HCT116 (cell line): ENCODE measurements around the gene MINAR1.

Source experiments
- CTCF ChIP-seq, 3 experiments: fragments of 200-600 bp in 1 of 3; sonication (generic) in 1 of 3; IDR thresholded peaks in 2 of 3; conservative IDR thresholded peaks in 1 of 3; 2 replicates each; pipeline ENCODE4 v1.5.1; 2012 to 2017; ENCODE audit warnings: low read depth in 2 of 3, low read length in 2 of 3, antibody characterized with exemption in 1 of 3, borderline replicate concordance in 1 of 3, control low read depth in 1 of 3, mild to moderate bottlenecking in 1 of 3, mixed read lengths in 1 of 3, mixed run types in 1 of 3, moderate library complexity in 1 of 3; ENCODE audit not compliant: insufficient read depth in 1 of 3
- EGR1 ChIP-seq: IDR thresholded peaks from 2 replicates; pipeline ENCODE4 v1.6.1; 2012; ENCODE audit warnings: low read depth
- EZH2 ChIP-seq: fragments of 200-600 bp; sonication (generic); IDR thresholded peaks from 2 replicates; pipeline ENCODE4 v1.6.1; 2017; ENCODE audit warnings: antibody characterized with exemption, mixed run types
- EZH2phosphoT487 ChIP-seq: fragments of 200-600 bp; IDR thresholded peaks from 2 replicates; pipeline ENCODE4 v1.6.1; 2018; ENCODE audit warnings: antibody characterized with exemption, borderline replicate concordance
- JUND ChIP-seq: IDR thresholded peaks from 2 replicates; pipeline ENCODE4 v1.6.1; 2012
- MAX ChIP-seq: IDR thresholded peaks from 2 replicates; pipeline ENCODE4 v1.6.1; 2012
- POLR2A ChIP-seq: IDR thresholded peaks from 2 replicates; pipeline ENCODE4 v1.7.0; 2011; ENCODE audit warnings: borderline replicate concordance; ENCODE audit not compliant: insufficient read depth, insufficient read length; ENCODE audit errors: extremely low read depth
- POLR2AphosphoS5 ChIP-seq: IDR thresholded peaks from 2 replicates; pipeline ENCODE4 v1.6.1; 2011; ENCODE audit warnings: mild to moderate bottlenecking, low read depth, low read length, moderate library complexity
- RAD21 ChIP-seq: IDR thresholded peaks from 2 replicates; pipeline ENCODE4 v1.6.1; 2012; ENCODE audit warnings: low read depth, mild to moderate bottlenecking
- REST ChIP-seq: IDR thresholded peaks from 2 replicates; pipeline ENCODE4 v1.6.1; 2012; ENCODE audit warnings: low read depth
- SP1 ChIP-seq: IDR thresholded peaks from 2 replicates; pipeline ENCODE4 v1.6.1; 2012; ENCODE audit warnings: low read depth
- YY1 ChIP-seq: IDR thresholded peaks from 2 replicates; pipeline ENCODE4 v1.6.1; 2011; ENCODE audit warnings: low read length, low read depth, moderate library complexity, mild to moderate bottlenecking; ENCODE audit not compliant: insufficient replicate concordance; ENCODE audit errors: extremely low read depth
- ZBTB33 ChIP-seq: IDR thresholded peaks from 2 replicates; pipeline ENCODE4 v1.6.1; 2011; ENCODE audit warnings: mild to moderate bottlenecking, low read length, moderate library complexity; ENCODE audit not compliant: insufficient replicate concordance; ENCODE audit errors: extremely low read depth
- ZFX ChIP-seq: fragments of 450-650 bp; IDR thresholded peaks from 2 replicates; pipeline ENCODE4 v1.6.1; 2017

GRCh38 chr15:79401301-79401700, 30.8 kb upstream of the MINAR1 start:
- TF ChIP-seq POLR2A = no peak
- no peak for TF ChIP-seq EZH2
- TF ChIP-seq CTCF (IDR thresholded peaks at IDR 0.05 in 2 of 3, conservative IDR thresholded peaks at IDR 0.05 in 1 of 3; ENCODE audit: borderline replicate concordance in 1 of 3, insufficient read depth in 1 of 3, low read depth in 2 of 3, low read length in 2 of 3) = no peak
- no peak for TF ChIP-seq JUND
- no peak for TF ChIP-seq REST
- no peak for TF ChIP-seq ZFX
- TF ChIP-seq EGR1 = no peak
- TF ChIP-seq POLR2AphosphoS5 = no peak
- no peak for TF ChIP-seq YY1
- no peak for TF ChIP-seq ZBTB33
- TF ChIP-seq EZH2phosphoT487 = no peak
- no peak for TF ChIP-seq MAX
- no peak for TF ChIP-seq SP1
- no peak for TF ChIP-seq RAD21
